Neural cell (in vitro differentiated cells): Measurements from ENCODE around the gene SP8.

ENCODE experiments used
- EP300 ChIP-seq: fragments of 450-650 bp; conservative IDR thresholded peaks from 2 replicates; pipeline ENCODE4 v1.6.1; 2014; ENCODE audit warnings: antibody characterized with exemption, mild to moderate bottlenecking, moderate library complexity; ENCODE audit not compliant: poor library complexity, severe bottlenecking
- EZH2 ChIP-seq: fragments of 200-600, 300-800 bp; shearing (Covaris generic), sonication (generic); IDR thresholded peaks from 2 replicates; pipeline ENCODE4 v1.6.1; 2014; ENCODE audit warnings: antibody characterized with exemption, low read length, borderline replicate concordance, mild to moderate bottlenecking; ENCODE audit not compliant: insufficient read depth, poor library complexity, severe bottlenecking
- RAD21 ChIP-seq: fragments of 450-650 bp; conservative IDR thresholded peaks from 2 replicates; pipeline ENCODE4 v1.6.1; 2014; ENCODE audit warnings: antibody characterized with exemption, mild to moderate bottlenecking, moderate library complexity
- TF ChIP-seq, protein P1 (sequence below): fragments of 450-650 bp; IDR thresholded peaks from 2 replicates; pipeline ENCODE4 v1.5.1; 2014; ENCODE audit warnings: antibody characterized with exemption, mild to moderate bottlenecking, moderate library complexity; ENCODE audit not compliant: poor library complexity, severe bottlenecking
- TF ChIP-seq, protein P2 (sequence below): IDR thresholded peaks from 2 replicates; pipeline ENCODE4 v1.6.1; 2012; ENCODE audit warnings: borderline replicate concordance

DNA sequence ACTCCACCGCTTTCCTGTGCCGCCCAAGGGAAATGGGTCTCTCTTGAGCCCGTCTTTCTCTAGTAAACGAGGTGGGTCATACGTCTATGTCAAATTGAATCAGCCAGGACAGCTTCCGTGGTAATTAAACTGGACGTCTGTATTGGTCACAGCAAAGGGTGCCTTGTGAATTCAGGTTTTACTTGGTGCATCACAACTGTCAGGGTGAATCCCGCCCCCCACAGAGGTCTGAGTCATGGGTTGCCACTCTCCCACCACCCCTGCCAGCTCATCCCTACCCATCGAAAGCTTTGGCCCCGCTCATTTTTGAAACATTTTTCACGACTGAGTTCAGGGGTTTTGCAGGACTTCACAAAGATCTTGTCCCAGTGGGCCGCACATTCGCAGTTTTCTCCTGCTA, 8.0 kb upstream of the SP8 start:
- TF ChIP-seq, protein P1, sequence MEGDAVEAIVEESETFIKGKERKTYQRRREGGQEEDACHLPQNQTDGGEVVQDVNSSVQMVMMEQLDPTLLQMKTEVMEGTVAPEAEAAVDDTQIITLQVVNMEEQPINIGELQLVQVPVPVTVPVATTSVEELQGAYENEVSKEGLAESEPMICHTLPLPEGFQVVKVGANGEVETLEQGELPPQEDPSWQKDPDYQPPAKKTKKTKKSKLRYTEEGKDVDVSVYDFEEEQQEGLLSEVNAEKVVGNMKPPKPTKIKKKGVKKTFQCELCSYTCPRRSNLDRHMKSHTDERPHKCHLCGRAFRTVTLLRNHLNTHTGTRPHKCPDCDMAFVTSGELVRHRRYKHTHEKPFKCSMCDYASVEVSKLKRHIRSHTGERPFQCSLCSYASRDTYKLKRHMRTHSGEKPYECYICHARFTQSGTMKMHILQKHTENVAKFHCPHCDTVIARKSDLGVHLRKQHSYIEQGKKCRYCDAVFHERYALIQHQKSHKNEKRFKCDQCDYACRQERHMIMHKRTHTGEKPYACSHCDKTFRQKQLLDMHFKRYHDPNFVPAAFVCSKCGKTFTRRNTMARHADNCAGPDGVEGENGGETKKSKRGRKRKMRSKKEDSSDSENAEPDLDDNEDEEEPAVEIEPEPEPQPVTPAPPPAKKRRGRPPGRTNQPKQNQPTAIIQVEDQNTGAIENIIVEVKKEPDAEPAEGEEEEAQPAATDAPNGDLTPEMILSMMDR, result no peak
- TF ChIP-seq EP300 (no peak), EZH2 (no peak), RAD21 (no peak)
- TF ChIP-seq, protein P2, sequence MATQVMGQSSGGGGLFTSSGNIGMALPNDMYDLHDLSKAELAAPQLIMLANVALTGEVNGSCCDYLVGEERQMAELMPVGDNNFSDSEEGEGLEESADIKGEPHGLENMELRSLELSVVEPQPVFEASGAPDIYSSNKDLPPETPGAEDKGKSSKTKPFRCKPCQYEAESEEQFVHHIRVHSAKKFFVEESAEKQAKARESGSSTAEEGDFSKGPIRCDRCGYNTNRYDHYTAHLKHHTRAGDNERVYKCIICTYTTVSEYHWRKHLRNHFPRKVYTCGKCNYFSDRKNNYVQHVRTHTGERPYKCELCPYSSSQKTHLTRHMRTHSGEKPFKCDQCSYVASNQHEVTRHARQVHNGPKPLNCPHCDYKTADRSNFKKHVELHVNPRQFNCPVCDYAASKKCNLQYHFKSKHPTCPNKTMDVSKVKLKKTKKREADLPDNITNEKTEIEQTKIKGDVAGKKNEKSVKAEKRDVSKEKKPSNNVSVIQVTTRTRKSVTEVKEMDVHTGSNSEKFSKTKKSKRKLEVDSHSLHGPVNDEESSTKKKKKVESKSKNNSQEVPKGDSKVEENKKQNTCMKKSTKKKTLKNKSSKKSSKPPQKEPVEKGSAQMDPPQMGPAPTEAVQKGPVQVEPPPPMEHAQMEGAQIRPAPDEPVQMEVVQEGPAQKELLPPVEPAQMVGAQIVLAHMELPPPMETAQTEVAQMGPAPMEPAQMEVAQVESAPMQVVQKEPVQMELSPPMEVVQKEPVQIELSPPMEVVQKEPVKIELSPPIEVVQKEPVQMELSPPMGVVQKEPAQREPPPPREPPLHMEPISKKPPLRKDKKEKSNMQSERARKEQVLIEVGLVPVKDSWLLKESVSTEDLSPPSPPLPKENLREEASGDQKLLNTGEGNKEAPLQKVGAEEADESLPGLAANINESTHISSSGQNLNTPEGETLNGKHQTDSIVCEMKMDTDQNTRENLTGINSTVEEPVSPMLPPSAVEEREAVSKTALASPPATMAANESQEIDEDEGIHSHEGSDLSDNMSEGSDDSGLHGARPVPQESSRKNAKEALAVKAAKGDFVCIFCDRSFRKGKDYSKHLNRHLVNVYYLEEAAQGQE, result no peak
